Nephron progenitor cell (in vitro differentiated cells): ENCODE results near the gene HPS5.
"Not testable (repeated sequence)": the region's sequence is repeated elsewhere in the genome, so short reads cannot be mapped to it uniquely, and the experiment has no call there.

Source experiments
- DNase-seq: peaks from one replicate; pipeline ENCODE4 v3.0.0; 2021
- H3K27ac Mint-ChIP-seq: 2 replicates; pipeline ENCODE4 v1.8.0; 2021; ENCODE audit warnings: mild to moderate bottlenecking, moderate library complexity, mixed read lengths
- H3K27me3 Mint-ChIP-seq: 2 replicates; pipeline ENCODE4 v1.8.0; 2021; ENCODE audit warnings: mild to moderate bottlenecking, low read depth, mixed read lengths; ENCODE audit not compliant: poor library complexity
- H3K36me3 Mint-ChIP-seq: 2 replicates; pipeline ENCODE4 v1.8.0; 2021; ENCODE audit warnings: low read depth, mixed read lengths
- H3K4me1 Mint-ChIP-seq: 2 replicates; pipeline ENCODE4 v1.8.0; 2021; ENCODE audit warnings: mixed read lengths
- H3K4me3 Mint-ChIP-seq: 2 replicates; pipeline ENCODE4 v1.8.0; 2021; ENCODE audit warnings: mild to moderate bottlenecking, moderate library complexity, mixed read lengths
- H3K9me3 Mint-ChIP-seq: 2 replicates; pipeline ENCODE4 v1.8.0; 2021; ENCODE audit warnings: mild to moderate bottlenecking, moderate library complexity, mixed read lengths
- CTCF ChIP-seq: fragments of 200-600 bp; sonication (generic); IDR thresholded peaks from 2 replicates; pipeline ENCODE4 v1.5.0; 2021; ENCODE audit warnings: antibody characterized with exemption

The HPS5 gene

GRCh38 chr11:18277565-18278271 lies 44.2 kb downstream of the HPS5 start:
- H3K27ac Mint-ChIP-seq = no peak overlapping the region
- H3K36me3 Mint-ChIP-seq = peaks cover 55% of the 10 kb centered on the region
- H3K9me3 Mint-ChIP-seq = no peaks in the 10 kb centered on the region
- H3K4me1 Mint-ChIP-seq = no peaks in the 10 kb centered on the region
- TF ChIP-seq CTCF = no peak
- no peak overlapping the region for H3K4me3 Mint-ChIP-seq
- H3K27me3 Mint-ChIP-seq = peaks cover 1% of the 10 kb centered on the region
- DNase-seq = no peak

DNA sequence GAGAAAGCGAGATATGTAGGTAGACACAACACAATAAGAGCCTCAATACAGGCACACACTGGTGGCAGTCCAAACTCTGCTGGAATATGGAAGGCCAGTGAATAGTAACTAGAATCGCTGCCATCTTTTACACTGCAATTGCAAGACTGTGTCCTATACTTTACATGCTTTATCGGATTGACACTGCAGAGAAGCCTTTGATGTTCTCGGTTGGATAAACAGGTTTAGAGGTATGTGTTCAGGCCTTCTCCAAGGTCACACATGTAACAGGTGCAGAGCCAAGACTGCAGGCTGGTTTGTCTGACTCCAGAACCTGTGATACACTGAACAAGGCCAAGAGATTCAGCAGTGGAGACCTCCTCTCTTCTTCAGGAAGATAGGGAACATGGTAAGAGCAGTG lies 50.7 kb downstream of the HPS5 start:
- H3K27me3 Mint-ChIP-seq = peaks cover 7% of the 10 kb centered on the region
- H3K36me3 Mint-ChIP-seq = peaks cover 5% of the 10 kb centered on the region
- H3K4me1 Mint-ChIP-seq = peaks cover 16% of the 10 kb centered on the region
- H3K9me3 Mint-ChIP-seq = no peaks in the 10 kb centered on the region
- no peak for DNase-seq
- no peak overlapping the region for H3K4me3 Mint-ChIP-seq
- TF ChIP-seq CTCF = no peak
- H3K27ac Mint-ChIP-seq = no peak overlapping the region

DNA sequence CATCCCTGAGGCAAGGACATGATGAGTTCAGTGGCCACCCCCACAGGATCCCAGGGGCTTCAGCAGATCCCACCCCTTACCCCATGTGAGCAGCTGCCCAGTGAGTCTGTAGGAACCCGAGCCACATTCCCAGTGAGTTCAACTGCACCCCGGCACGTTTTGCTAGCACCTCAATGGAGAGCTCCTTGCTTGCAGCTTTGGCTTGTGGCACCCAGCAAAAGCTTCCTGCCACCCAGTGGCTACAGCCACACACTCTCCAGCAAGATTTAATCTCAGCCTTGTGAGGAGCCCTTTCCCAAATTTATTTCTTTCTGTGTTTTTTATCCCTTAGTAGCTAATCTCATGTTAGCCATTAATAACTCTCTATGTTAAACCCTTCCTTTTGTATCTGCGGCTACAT lies 51.8 kb downstream of the HPS5 start:
- H3K27me3 Mint-ChIP-seq = peaks cover 15% of the 10 kb centered on the region
- TF ChIP-seq CTCF = no peak

DNA sequence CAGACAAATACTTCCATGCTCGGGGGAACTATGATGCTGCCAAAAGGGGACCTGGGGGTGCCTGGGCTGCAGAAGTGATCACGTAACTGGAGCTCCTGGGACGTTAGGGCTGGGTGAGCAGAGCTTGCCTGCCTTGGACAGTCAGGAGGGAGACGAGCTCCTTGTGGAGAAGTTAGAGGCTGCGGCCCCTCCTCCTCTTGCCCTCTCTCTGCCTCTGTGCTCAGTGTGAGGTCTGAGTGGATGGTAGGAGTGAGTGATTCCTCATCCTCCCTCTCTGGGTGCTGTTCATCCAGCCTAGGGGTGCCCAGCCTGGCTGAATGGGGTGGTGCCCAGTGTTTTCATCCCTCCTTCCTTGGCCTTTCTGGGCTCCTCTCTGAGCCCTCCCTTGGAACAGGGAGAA lies 52.7 kb downstream of the HPS5 start:
- H3K4me1 Mint-ChIP-seq = peaks cover 21% of the 10 kb centered on the region
- not testable (repeated sequence) for H3K27ac Mint-ChIP-seq, H3K36me3 Mint-ChIP-seq, H3K4me3 Mint-ChIP-seq, H3K9me3 Mint-ChIP-seq
- DNase-seq = peak; percentile 15
- H3K27me3 Mint-ChIP-seq = peaks cover 15% of the 10 kb centered on the region

More for the DNA sequence above, 51.8 kb downstream of the HPS5 start:
- Mint-ChIP-seq H3K9me3 (no peaks in the 10 kb centered on the region), H3K27ac (no peak overlapping the region), H3K36me3 (peaks cover 1% of the 10 kb centered on the region), H3K4me1 (peaks cover 16% of the 10 kb centered on the region), H3K4me3 (no peak overlapping the region)
- no peak for DNase-seq

DNA sequence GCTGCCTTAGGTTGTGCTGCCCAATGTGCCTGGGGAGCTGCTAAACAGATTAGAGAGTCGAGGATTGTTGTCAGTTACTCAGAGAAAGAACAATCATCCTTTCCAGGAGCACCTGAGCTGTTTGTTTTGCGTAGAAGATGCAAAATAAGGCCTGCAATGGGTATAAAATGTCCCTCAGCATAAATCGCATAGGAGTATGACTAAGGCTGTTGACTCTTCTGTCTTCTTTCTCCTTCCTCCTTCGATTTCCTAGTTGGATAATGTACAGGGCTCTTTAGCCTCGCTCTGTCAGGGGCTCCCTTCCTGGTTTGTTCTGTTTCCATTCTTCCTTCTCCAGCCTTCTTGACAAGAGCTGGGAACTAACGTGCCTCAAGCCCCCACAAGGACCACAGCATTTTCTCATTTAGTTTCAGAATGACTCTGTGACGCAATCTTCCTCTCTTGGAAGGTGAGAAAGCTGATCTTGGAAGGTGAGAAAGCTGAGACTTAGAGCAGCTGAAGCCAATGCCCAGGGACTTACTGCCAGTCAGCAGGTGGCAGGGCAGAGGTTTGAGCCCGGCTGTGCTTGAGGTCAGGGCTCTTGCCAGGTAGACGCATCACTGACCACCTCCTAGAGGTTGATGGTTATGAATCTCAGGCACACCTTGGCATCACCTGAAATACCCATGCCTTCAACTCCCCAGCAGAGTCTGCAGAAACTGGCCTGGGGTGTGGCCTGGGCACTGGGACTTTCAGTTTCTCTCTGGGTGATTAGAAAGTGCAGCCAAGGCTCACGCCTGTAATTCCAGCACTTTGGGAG lies 54.4 kb downstream of the HPS5 start:
- H3K9me3 Mint-ChIP-seq, H3K36me3 Mint-ChIP-seq, H3K4me3 Mint-ChIP-seq, DNase-seq, H3K27ac Mint-ChIP-seq: not testable (repeated sequence)
- Mint-ChIP-seq H3K4me1 (peaks cover 21% of the 10 kb centered on the region), H3K27me3 (peaks cover 12% of the 10 kb centered on the region)

DNA sequence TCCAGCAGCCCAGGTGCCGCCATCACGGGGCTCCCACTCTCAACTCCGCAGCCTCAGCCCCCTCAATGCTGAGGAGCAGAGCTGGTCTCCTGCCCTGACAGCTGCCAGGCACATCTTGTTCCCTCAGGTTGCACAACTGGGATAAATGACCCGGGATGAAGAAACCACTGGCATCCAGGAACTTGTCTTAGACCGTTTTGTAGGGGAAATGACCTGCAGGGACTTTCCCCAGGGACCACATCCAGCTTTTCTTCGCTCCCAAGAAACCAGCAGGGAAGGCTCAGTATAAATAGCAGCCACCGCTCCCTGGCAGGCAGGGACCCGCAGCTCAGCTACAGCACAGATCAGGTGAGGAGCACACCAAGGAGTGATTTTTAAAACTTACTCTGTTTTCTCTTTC lies 56.0 kb downstream of the HPS5 start, which contains the start of gene SAA1:
TSS of gene SAA1 (plus strand) at position 316 of the 400 bp plus-strand sequence. CDS start 624 bp downstream, outside the sequence.
- Mint-ChIP-seq H3K9me3 (no peaks in the 10 kb centered on the region), H3K27me3 (peaks cover 11% of the 10 kb centered on the region), H3K4me1 (peaks cover 20% of the 10 kb centered on the region), H3K36me3 (no peaks in the 10 kb centered on the region), H3K4me3 (no peak within 1 kb of the TSS), H3K27ac (no peak within 1 kb of the TSS)
- no peak for TF ChIP-seq CTCF
- DNase-seq = no peak
